H9 (cell line): ENCODE measurements around the gene FAM184A. TPM values are rescaled to one million over a fixed set of nuclear protein-coding genes. Genes with fewer than 3 reads are reported as not detected.

Source experiments
- DNase-seq: peaks from one replicate; pipeline ENCODE4 v3.0.0-alpha.2; 2017
- H2AFZ ChIP-seq: one replicate; pipeline ENCODE4 v1.6.1; 2013; ENCODE audit warnings: mild to moderate bottlenecking, low read length, control low read depth, moderate library complexity
- H2AK5ac ChIP-seq: 2 replicates; pipeline ENCODE4 v1.6.1; 2013; ENCODE audit warnings: low read length, control low read depth, mixed read lengths; ENCODE audit not compliant: insufficient read length
- H2BK120ac ChIP-seq: one replicate; pipeline ENCODE4 v1.6.1; 2013; ENCODE audit warnings: low read depth, mild to moderate bottlenecking, low read length, control low read depth, inconsistent platforms; ENCODE audit not compliant: poor library complexity, severe bottlenecking
- H2BK12ac ChIP-seq: 2 replicates; pipeline ENCODE4 v1.6.1; 2013; ENCODE audit warnings: low read length, control low read depth, mixed read lengths, low read depth; ENCODE audit not compliant: insufficient read length
- H2BK15ac ChIP-seq: 2 replicates; pipeline ENCODE4 v1.6.1; 2013; ENCODE audit warnings: low read depth, low read length, control low read depth
- H2BK20ac ChIP-seq: one replicate; pipeline ENCODE4 v1.6.1; 2013; ENCODE audit warnings: low read depth, mild to moderate bottlenecking, low read length, control low read depth, inconsistent platforms; ENCODE audit not compliant: poor library complexity, severe bottlenecking
- H2BK5ac ChIP-seq: 2 replicates; pipeline ENCODE4 v1.6.1; 2013; ENCODE audit warnings: low read length, control low read depth, mixed read lengths; ENCODE audit not compliant: insufficient read length
- H3K14ac ChIP-seq: 2 replicates; pipeline ENCODE4 v1.6.1; 2013; ENCODE audit warnings: low read length, control low read depth; ENCODE audit not compliant: insufficient read depth
- H3K18ac ChIP-seq: 2 replicates; pipeline ENCODE4 v1.6.1; 2013; ENCODE audit warnings: low read depth, mild to moderate bottlenecking, mixed read lengths, low read length, control low read depth; ENCODE audit not compliant: insufficient read length
- H3K23ac ChIP-seq: 2 replicates; pipeline ENCODE4 v1.6.1; 2013; ENCODE audit warnings: low read length, control low read depth, mixed read lengths, low read depth; ENCODE audit not compliant: insufficient read length
- H3K23me2 ChIP-seq: 2 replicates; pipeline ENCODE4 v1.6.1; 2013; ENCODE audit warnings: low read depth, mild to moderate bottlenecking, mixed read lengths, low read length, control low read depth; ENCODE audit not compliant: insufficient read length, poor library complexity, severe bottlenecking
- H3K27ac ChIP-seq: 2 replicates; pipeline ENCODE4 v1.5.1; 2013; ENCODE audit warnings: low read length, control low read depth, mixed read lengths, low read depth; ENCODE audit not compliant: insufficient read length
- H3K27me3 ChIP-seq: 2 replicates; pipeline ENCODE4 v1.6.1; 2013; ENCODE audit warnings: low read length, control low read depth, inconsistent platforms; ENCODE audit not compliant: insufficient read depth
- H3K4ac ChIP-seq: 2 replicates; pipeline ENCODE4 v1.6.1; 2013; ENCODE audit warnings: low read depth, mild to moderate bottlenecking, control low read depth, inconsistent platforms, low read length, moderate library complexity
- H3K4me1 ChIP-seq: 2 replicates; pipeline ENCODE4 v1.6.1; 2013; ENCODE audit warnings: low read length, control low read depth, inconsistent platforms; ENCODE audit not compliant: insufficient read depth
- H3K4me2 ChIP-seq: 2 replicates; pipeline ENCODE4 v1.6.1; 2013; ENCODE audit warnings: low read length, control low read depth, mixed read lengths; ENCODE audit not compliant: insufficient read length, insufficient read depth
- H3K56ac ChIP-seq: 2 replicates; pipeline ENCODE4 v1.6.1; 2013; ENCODE audit warnings: low read depth, mild to moderate bottlenecking, mixed read lengths, low read length, control low read depth; ENCODE audit not compliant: insufficient read length
- H3K79me1 ChIP-seq: 2 replicates; pipeline ENCODE4 v1.6.1; 2013; ENCODE audit warnings: low read depth, mild to moderate bottlenecking, moderate library complexity, low read length, control low read depth, inconsistent platforms; ENCODE audit not compliant: insufficient read depth, poor library complexity, severe bottlenecking
- H3K79me2 ChIP-seq: 2 replicates; pipeline ENCODE4 v1.6.1; 2013; ENCODE audit warnings: low read length, control low read depth, inconsistent platforms; ENCODE audit not compliant: insufficient read depth
- H3K9ac ChIP-seq: 2 replicates; pipeline ENCODE4 v1.6.1; 2013; ENCODE audit warnings: low read length, control low read depth, mixed read lengths; ENCODE audit not compliant: insufficient read length; ENCODE audit errors: extremely low read depth
- H3K9me3 ChIP-seq: one replicate; pipeline ENCODE4 v1.6.1; 2013; ENCODE audit warnings: low read depth, low read length, inconsistent platforms; ENCODE audit not compliant: control insufficient read depth
- H3T11ph ChIP-seq: one replicate; pipeline ENCODE4 v1.6.1; 2013; ENCODE audit warnings: mild to moderate bottlenecking, low read length, control low read depth, inconsistent platforms
- H4K20me1 ChIP-seq: one replicate; pipeline ENCODE4 v1.6.1; 2013; ENCODE audit not compliant: control insufficient read depth, insufficient read length, insufficient read depth
- H4K5ac ChIP-seq: 2 replicates; pipeline ENCODE4 v1.6.1; 2013; ENCODE audit warnings: low read depth, mild to moderate bottlenecking, mixed read lengths, low read length, control low read depth; ENCODE audit not compliant: insufficient read length
- H4K8ac ChIP-seq: replicated peaks from 2 replicates; pipeline ENCODE4 v1.6.1; 2013; ENCODE audit warnings: low read length, control low read depth, mixed read lengths, low read depth; ENCODE audit not compliant: insufficient read length
- H4K91ac ChIP-seq: 2 replicates; pipeline ENCODE4 v1.6.1; 2013; ENCODE audit warnings: low read depth, mild to moderate bottlenecking, moderate library complexity, mixed read lengths, low read length, control low read depth; ENCODE audit not compliant: insufficient read length
- H3K27ac Mint-ChIP-seq, 3 experiments: 2 replicates in 2 of 3; 3 replicates in 1 of 3; pipeline ENCODE4 v1.8.0; 2020 to 2021; ENCODE audit warnings: mixed read lengths in 3 of 3, mild to moderate bottlenecking in 1 of 3, moderate library complexity in 1 of 3
- H3K27me3 Mint-ChIP-seq: 2 replicates; pipeline ENCODE4 v1.8.0; 2021; ENCODE audit warnings: low read depth, mild to moderate bottlenecking, moderate library complexity, mixed read lengths
- H3K36me3 Mint-ChIP-seq, 3 experiments: 2 replicates in 2 of 3; 3 replicates in 1 of 3; pipeline ENCODE4 v1.8.0; 2020 to 2021; ENCODE audit warnings: low read depth in 3 of 3, mixed read lengths in 3 of 3; ENCODE audit not compliant: insufficient read depth in 1 of 3
- H3K4me1 Mint-ChIP-seq, 2 experiments: 2 replicates each; pipeline ENCODE4 v1.8.0; 2020; ENCODE audit warnings: mixed read lengths in 2 of 2
- H3K4me3 Mint-ChIP-seq, 2 experiments: 2 replicates in 1 of 2; 3 replicates in 1 of 2; pipeline ENCODE4 v1.8.0; 2020 to 2021; ENCODE audit warnings: mild to moderate bottlenecking in 2 of 2, mixed read lengths in 2 of 2, moderate library complexity in 1 of 2
- H3K9me3 Mint-ChIP-seq, 2 experiments: 2 replicates in 1 of 2; 3 replicates in 1 of 2; pipeline ENCODE4 v1.8.0; 2020; ENCODE audit warnings: mild to moderate bottlenecking in 2 of 2, mixed read lengths in 2 of 2, moderate library complexity in 1 of 2
- CTCF ChIP-seq: fragments of 200-600 bp; sonication (generic); conservative IDR thresholded peaks from 3 replicates; pipeline ENCODE4 v1.8.0; 2021; ENCODE audit warnings: antibody characterized with exemption, mild to moderate bottlenecking
- WGBS: extraction: QIAGEN DNeasy Blood & Tissue Kit; methylation state at CpG from one replicate; pipeline ENCODE4 v1.1.7; 2013; ENCODE audit warnings: missing lambda C conversion rate, low lambda C conversion rate, mixed read lengths; ENCODE audit not compliant: insufficient read length; ENCODE audit errors: extremely low coverage; 5-methylcytosine and 5-hydroxymethylcytosine counted together
- total RNA-seq: library from RNA; stranded (reverse); gene quantifications from 2 replicates; pipeline ENCODE4 v1.2.1, GENCODE V29; 2021

FAM184A gene
- total RNA-seq, 1 experiment from 2014 or later: 11.4 TPM

GRCh38 chr6:118985123-118985830 lies 93.2 kb downstream of the FAM184A start:
- H3K27ac Mint-ChIP-seq: peak overlapping the region in 2 of 3 experiments; percentile 29 to 56; a peak in 2 of 7 replicates
- Histone ChIP-seq H3K9ac (no peak overlapping the region), H3K79me2 (no peaks in the 10 kb centered on the region), H4K20me1 (no peaks in the 10 kb centered on the region), H2BK15ac (no peak overlapping the region), H2BK5ac (no peak overlapping the region), H2BK20ac (no peak overlapping the region), H4K5ac (no peak overlapping the region), H3K14ac (no peak overlapping the region), H3K23ac (no peak overlapping the region), H3K4ac (no peak overlapping the region), H3T11ph (no peak overlapping the region), H2AK5ac (no peak overlapping the region), H2BK12ac (no peak overlapping the region), H3K79me1 (no peaks in the 10 kb centered on the region), H4K91ac (no peak overlapping the region), H2BK120ac (no peak overlapping the region), H4K8ac (no peak overlapping the region), H3K9me3 (no peaks in the 10 kb centered on the region), H3K23me2 (no peaks in the 10 kb centered on the region), H2AFZ (no peak overlapping the region), H3K27ac (no peak overlapping the region), H3K56ac (no peak overlapping the region), H3K4me1 (no peaks in the 10 kb centered on the region), H3K27me3 (no peaks in the 10 kb centered on the region), H3K4me2 (no peak overlapping the region), H3K18ac (no peak overlapping the region)
- TF ChIP-seq CTCF: no peak
- H3K4me1 Mint-ChIP-seq: no peaks in the 10 kb centered on the region
- WGBS: no CpG with 5 or more reads among the region's 3 CpGs
- no peaks in the 10 kb centered on the region for H3K36me3 Mint-ChIP-seq
- H3K4me3 Mint-ChIP-seq: no peak overlapping the region
- no peaks in the 10 kb centered on the region for H3K27me3 Mint-ChIP-seq
- no peak for DNase-seq
- H3K9me3 Mint-ChIP-seq: no peaks in the 10 kb centered on the region
